H1 (cell line): Measurements from ENCODE around the gene AK6.

ENCODE experiments used
- ATF3 ChIP-seq: IDR thresholded peaks from 2 replicates; pipeline ENCODE4 v1.6.1; 2011; ENCODE audit warnings: low read depth, mild to moderate bottlenecking, low read length; ENCODE audit not compliant: insufficient read depth
- CTCF ChIP-seq, 3 experiments: IDR thresholded peaks; 1 replicate in 2 of 3; 2 replicates in 1 of 3; pipeline versions ENCODE4 v1.5.1 to v1.6.1; 2011; ENCODE audit warnings: low read length in 3 of 3, mild to moderate bottlenecking in 3 of 3, inconsistent platforms in 2 of 3, low read depth in 1 of 3, moderate library complexity in 1 of 3; ENCODE audit not compliant: insufficient read depth in 1 of 3; ENCODE audit errors: control extremely low read depth in 1 of 3
- EZH2 ChIP-seq: fragments of 200-600 bp; sonication (generic); IDR thresholded peaks from 2 replicates; pipeline ENCODE4 v1.7.1; 2012; ENCODE audit warnings: low read depth, mild to moderate bottlenecking, moderate library complexity, low read length, inconsistent platforms; ENCODE audit not compliant: severe bottlenecking
- HDAC2 ChIP-seq, 2 experiments: fragments of 300-600 bp in 1 of 2; sonication (generic) in 1 of 2; IDR thresholded peaks; 2 replicates each; pipeline ENCODE4 v1.6.1; 2011 to 2012; ENCODE audit warnings: low read depth in 2 of 2, low read length in 2 of 2, mild to moderate bottlenecking in 2 of 2, moderate library complexity in 2 of 2, borderline replicate concordance in 1 of 2, inconsistent platforms in 1 of 2
- NRF1 ChIP-seq: IDR thresholded peaks from 2 replicates; pipeline ENCODE4 v1.6.1; 2011; ENCODE audit warnings: mild to moderate bottlenecking, low read depth, low read length, improper control_type of control experiment
- POLR2A ChIP-seq, 2 experiments: IDR thresholded peaks; 1 replicate in 1 of 2; 2 replicates in 1 of 2; pipeline ENCODE4 v1.6.1; 2011; ENCODE audit warnings: low read depth in 2 of 2, low read length in 2 of 2, mild to moderate bottlenecking in 2 of 2; ENCODE audit errors: control extremely low read depth in 1 of 2
- POLR2AphosphoS5 ChIP-seq: IDR thresholded peaks from 2 replicates; pipeline ENCODE4 v1.6.1; 2011; ENCODE audit warnings: low read depth, low read length
- SP1 ChIP-seq: IDR thresholded peaks from 2 replicates; pipeline ENCODE4 v1.6.1; 2011; ENCODE audit warnings: low read depth, low read length
- YY1 ChIP-seq: IDR thresholded peaks from 2 replicates; pipeline ENCODE4 v1.6.1; 2011; ENCODE audit warnings: low read depth, mild to moderate bottlenecking, low read length
- ZNF274 ChIP-seq: IDR thresholded peaks from 2 replicates; pipeline ENCODE4 v1.7.0; 2012; ENCODE audit warnings: low read length, borderline replicate concordance; ENCODE audit errors: extremely low read depth

- no peak for TF ChIP-seq EZH2
- no peak for TF ChIP-seq HDAC2 (IDR thresholded peaks at IDR 0.05; ENCODE audit: borderline replicate concordance in 1 of 2, low read depth in 2 of 2, low read length in 2 of 2)
- no peak for TF ChIP-seq CTCF (IDR thresholded peaks at IDR 0.05; ENCODE audit: control extremely low read depth in 1 of 3, insufficient read depth in 1 of 3, low read depth in 1 of 3, low read length in 3 of 3)
- no peak for TF ChIP-seq SP1
- no peak for TF ChIP-seq ATF3
- TF ChIP-seq POLR2AphosphoS5, result no peak
- TF ChIP-seq YY1, result no peak
- TF ChIP-seq NRF1, result no peak
- no peak for TF ChIP-seq ZNF274
- TF ChIP-seq POLR2A (IDR thresholded peaks at IDR 0.05; ENCODE audit: control extremely low read depth in 1 of 2, low read depth in 2 of 2, low read length in 2 of 2), result no peak
These were observed 5.7 kb upstream of the AK6 start for GRCh38 chr5:69374911-69375446.
